Caco-2 (cell line): ENCODE results near the gene WDR33. TPM values are rescaled to one million over a fixed set of nuclear protein-coding genes. Genes with fewer than 3 reads are reported as not detected.

Source experiments
- BruUV-seq: library from RNA; stranded (reverse); fragments of 400-500 nt; replicated peaks from 2 replicates; lab custom pipeline; 2021; lab: Mats Ljungman, UMichigan
- CTCF ChIA-PET: fragments of 300-600 bp; sonication (Branson Sonifier 250); formaldehyde crosslinking; loops from one replicate; lab custom pipeline; 2022; ENCODE audit warnings: antibody characterized with exemption; lab: Charles Lee
- POLR2A ChIA-PET: fragments of 300-600 bp; sonication (Branson Sonifier 250); formaldehyde crosslinking; loops from one replicate; lab custom pipeline; 2022; ENCODE audit warnings: antibody characterized with exemption; lab: Charles Lee
- DNase-seq, 2 experiments: peaks; one replicate each; pipeline versions ENCODE4 v3.0.0 to v3.0.0-alpha.2; 2020 to 2022
- H3K27me3 ChIP-seq: replicated peaks from 2 replicates; pipeline ENCODE4 v1.6.0; 2011; ENCODE audit warnings: low read length; ENCODE audit not compliant: control insufficient read depth, insufficient read depth
- H3K36me3 ChIP-seq: 2 replicates; pipeline ENCODE4 v1.5.1; 2011; ENCODE audit warnings: low read length; ENCODE audit not compliant: control insufficient read depth, insufficient read depth
- H3K4me1 ChIP-seq: fragments of 250-450 bp; sonication (Bioruptor Pico); 2 replicates; pipeline ENCODE4 v1.5.1; 2020; ENCODE audit warnings: mild to moderate bottlenecking
- H3K4me3 ChIP-seq: 2 replicates; pipeline ENCODE4 v1.5.1; 2011; ENCODE audit warnings: low read depth, mild to moderate bottlenecking, control low read depth, low read length
- H3K9me3 ChIP-seq: fragments of 250-450 bp; sonication (Bioruptor Pico); 2 replicates; pipeline ENCODE4 v1.5.1; 2020; ENCODE audit warnings: mild to moderate bottlenecking, moderate library complexity
- H3K27ac Mint-ChIP-seq: one replicate; pipeline ENCODE4 v1.8.0; 2022; ENCODE audit warnings: mixed read lengths; ENCODE audit not compliant: unreplicated experiment
- H3K27me3 Mint-ChIP-seq: one replicate; pipeline ENCODE4 v1.8.0; 2022; ENCODE audit warnings: mixed read lengths; ENCODE audit not compliant: insufficient read depth, unreplicated experiment
- H3K36me3 Mint-ChIP-seq: one replicate; pipeline ENCODE4 v1.8.0; 2022; ENCODE audit warnings: mild to moderate bottlenecking, mixed read lengths; ENCODE audit not compliant: insufficient read depth, unreplicated experiment
- H3K4me1 Mint-ChIP-seq: one replicate; pipeline ENCODE4 v1.8.0; 2022; ENCODE audit warnings: low read depth, mixed read lengths; ENCODE audit not compliant: unreplicated experiment
- H3K4me3 Mint-ChIP-seq: one replicate; pipeline ENCODE4 v1.8.0; 2022; ENCODE audit warnings: mild to moderate bottlenecking, moderate library complexity, mixed read lengths; ENCODE audit not compliant: unreplicated experiment
- H3K9me3 Mint-ChIP-seq: one replicate; pipeline ENCODE4 v1.8.0; 2022; ENCODE audit warnings: mixed read lengths; ENCODE audit not compliant: unreplicated experiment
- CTCF ChIP-seq, 2 experiments: fragments of 200-600 bp in 1 of 2; IDR thresholded peaks; 1 replicate in 1 of 2; 2 replicates in 1 of 2; pipeline versions ENCODE4 v1.5.1 to v1.8.0; 2011 to 2022; ENCODE audit warnings: antibody characterized with exemption in 1 of 2, control low read depth in 1 of 2, inconsistent platforms in 1 of 2, low read depth in 1 of 2, low read length in 1 of 2, mild to moderate bottlenecking in 1 of 2, moderate library complexity in 1 of 2; ENCODE audit not compliant: insufficient read depth in 1 of 2, severe bottlenecking in 1 of 2, unreplicated experiment in 1 of 2
- intact Hi-C: fragments of 100-400 bp; cut with micrococcal nuclease; formaldehyde crosslinking; loops from one replicate; pipeline ENCODE4 v1.10.0; 2022; ENCODE audit not compliant: unreplicated experiment
- total RNA-seq: library from RNA; stranded (reverse); gene quantifications from 2 replicates; pipeline ENCODE4 v1.2.3, GENCODE V29; 2022

The WDR33 gene
- total RNA-seq, 1 experiment from 2014 or later, result 77.5 TPM

GRCh38 chr2:127678531-127678930 lies 132.4 kb downstream of the WDR33 start:
- ChIA-PET POLR2A (no interaction called here), CTCF (no interaction called here)
- no TSS peak for BruUV-seq
- Mint-ChIP-seq H3K9me3 (no peaks in the 10 kb centered on the region), H3K27ac (no peak overlapping the region), H3K36me3 (no peaks in the 10 kb centered on the region), H3K27me3 (peaks cover 11% of the 10 kb centered on the region), H3K4me3 (no peak overlapping the region), H3K4me1 (no peaks in the 10 kb centered on the region)
- Histone ChIP-seq H3K4me1 (peaks cover 6% of the 10 kb centered on the region; the same call in 1 of the 2 replicates), H3K27me3 (peaks cover 1% of the 10 kb centered on the region; the same call in 1 of the 2 replicates), H3K4me3 (no peak overlapping the region), H3K36me3 (no peaks in the 10 kb centered on the region), H3K9me3 (no peaks in the 10 kb centered on the region)
- intact Hi-C loops, result no loop called here
- TF ChIP-seq CTCF (IDR thresholded peaks at IDR 0.05; ENCODE audit: insufficient read depth in 1 of 2, low read depth in 1 of 2, low read length in 1 of 2, severe bottlenecking in 1 of 2, unreplicated experiment in 1 of 2), result no peak
- DNase-seq, result no peak

GRCh38 chr2:127676906-127677305 lies 134.1 kb downstream of the WDR33 start:
- H3K27me3 ChIP-seq, result peaks cover 1% of the 10 kb centered on the region; the same call in 1 of the 2 replicates
- BruUV-seq, result no TSS peak

More at GRCh38 chr2:127676906-127677305, 134.1 kb downstream of the WDR33 start:
- ChIA-PET CTCF (no interaction called here), POLR2A (interaction anchor here (1.1 kb wide), 1 partner anchor 23 kb away, joined by 3 read pairs; no protein-coding TSS in a partner anchor)
- H3K4me1 Mint-ChIP-seq, result no peaks in the 10 kb centered on the region
- no peaks in the 10 kb centered on the region for H3K36me3 ChIP-seq
- no peaks in the 10 kb centered on the region for H3K9me3 ChIP-seq
- H3K4me3 Mint-ChIP-seq, result no peak overlapping the region
- H3K27ac Mint-ChIP-seq, result no peak overlapping the region
- intact Hi-C loops, result no loop called here
- H3K36me3 Mint-ChIP-seq, result no peaks in the 10 kb centered on the region
- H3K4me1 ChIP-seq, result peaks cover 6% of the 10 kb centered on the region; the same call in 1 of the 2 replicates
- H3K9me3 Mint-ChIP-seq, result no peaks in the 10 kb centered on the region
- DNase-seq, result no peak
- peaks cover 8% of the 10 kb centered on the region for H3K27me3 Mint-ChIP-seq
- no peak overlapping the region for H3K4me3 ChIP-seq
- no peak for TF ChIP-seq CTCF (IDR thresholded peaks at IDR 0.05; ENCODE audit: insufficient read depth in 1 of 2, low read depth in 1 of 2, low read length in 1 of 2, severe bottlenecking in 1 of 2, unreplicated experiment in 1 of 2)
